Fibroblast of the aortic adventitia (primary cell): ENCODE data around the gene STRA8. TPM values are rescaled to one million over a fixed set of nuclear protein-coding genes. Genes with fewer than 3 reads are reported as not detected.
"Not testable (repeated sequence)": the region's sequence is repeated elsewhere in the genome, so short reads cannot be mapped to it uniquely, and the experiment has no call there.

Experiments used
- DNase-seq: peaks from one replicate; pipeline ENCODE4 v3.0.0-alpha.2; 2010; ENCODE audit warnings: low read depth
- H3K4me3 ChIP-seq: 2 replicates; pipeline ENCODE4 v1.5.1; 2011; ENCODE audit warnings: low read depth, mild to moderate bottlenecking, control low read depth, low read length, moderate library complexity
- CTCF ChIP-seq: IDR thresholded peaks from 2 replicates; pipeline ENCODE4 v1.5.1; 2011; ENCODE audit warnings: mild to moderate bottlenecking, low read length, control low read depth, inconsistent platforms; ENCODE audit not compliant: insufficient read depth
- total RNA-seq: library from RNA; depleted of rRNA; stranded (reverse); fragments of >200 nt; gene quantifications from 2 replicates; pipeline ENCODE4 v1.2.3, GENCODE V29; 2012; ENCODE audit warnings: low replicate concordance

Gene STRA8
- total RNA-seq, 1 donor: not detected

- no peak for DNase-seq
- no peak for TF ChIP-seq CTCF
Observed at GRCh38 chr7:135215698-135216097, 17.9 kb upstream of the STRA8 start.

GRCh38 chr7:135217645-135218509 lies 15.8 kb upstream of the STRA8 start:
- no peak for DNase-seq
- TF ChIP-seq CTCF: no peak
- H3K4me3 ChIP-seq: no peak overlapping the region

More at GRCh38 chr7:135215698-135216097, 17.9 kb upstream of the STRA8 start:
- H3K4me3 ChIP-seq: no peak overlapping the region

- DNase-seq: no peak
- no peak for TF ChIP-seq CTCF
Observed at GRCh38 chr7:135224027-135224426, 9.6 kb upstream of the STRA8 start.

GRCh38 chr7:135231686-135232085 lies 2.0 kb upstream of the STRA8 start:
- no peak for DNase-seq
- TF ChIP-seq CTCF: no peak
- H3K4me3 ChIP-seq: no peak overlapping the region

More at GRCh38 chr7:135224027-135224426, 9.6 kb upstream of the STRA8 start:
- no peak overlapping the region for H3K4me3 ChIP-seq

- DNase-seq: no peak
- no peak for TF ChIP-seq CTCF
- no peak overlapping the region for H3K4me3 ChIP-seq
Observed at GRCh38 chr7:135232087-135232486, 1.6 kb upstream of the STRA8 start.

- TF ChIP-seq CTCF: peak; percentile 3
- no peak for DNase-seq
- H3K4me3 ChIP-seq: no peak overlapping the region
Observed at GRCh38 chr7:135232720-135233119, 918 bp upstream of the STRA8 start.

- H3K4me3 ChIP-seq, DNase-seq: not testable (repeated sequence)
Observed at GRCh38 chr7:135234095-135234494, 457 bp downstream of the STRA8 start.
